Stimulated activated CD8-positive, alpha-beta memory T cell treated with anti-CD3 and anti-CD28 coated beads, Interleukin-15, amount 100 ng/mL, for 48 hours (primary cell): ENCODE measurements around the gene GPR135.

Experiments used
- DNase-seq, 2 donors: peaks; one replicate each; pipeline ENCODE4 v3.0.0-alpha.2; 2020; ENCODE audit warnings: low read depth in 2 of 2

The GPR135 gene

DNA sequence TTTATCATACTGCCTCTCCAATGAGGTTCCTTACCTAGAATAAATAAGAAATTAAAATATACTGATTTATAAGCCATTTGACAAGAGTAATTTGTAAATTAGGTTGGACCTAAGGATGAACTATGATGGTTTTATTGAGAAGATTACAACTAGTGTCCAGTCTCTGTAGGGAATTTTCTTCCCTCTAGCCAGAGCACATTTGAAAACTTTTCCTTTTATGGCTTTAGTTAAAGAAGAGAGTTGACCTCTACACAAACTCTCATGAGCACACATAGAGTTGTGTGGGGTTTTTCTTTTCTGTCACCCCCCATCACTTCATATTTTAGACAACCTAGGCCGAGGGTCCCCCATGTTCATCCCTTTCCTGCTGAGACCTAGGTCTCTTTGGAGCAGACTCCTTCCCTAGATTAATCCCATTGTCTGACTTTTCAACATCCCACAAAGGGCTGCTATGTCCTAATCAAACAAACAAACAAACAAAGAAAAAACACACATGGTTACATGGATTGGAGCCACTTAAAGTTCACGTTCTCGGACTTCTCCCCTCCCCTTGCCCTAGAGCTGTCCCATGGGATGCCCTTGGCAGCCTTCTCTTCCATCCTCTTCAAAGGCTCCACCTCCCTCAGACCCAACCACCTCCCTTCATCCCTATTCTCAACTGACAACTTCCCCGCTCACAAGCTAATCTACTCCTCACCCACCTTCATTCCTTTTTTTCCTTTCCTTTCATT, 40.7 kb downstream of the GPR135 start:
- DNase-seq: no peak

DNA sequence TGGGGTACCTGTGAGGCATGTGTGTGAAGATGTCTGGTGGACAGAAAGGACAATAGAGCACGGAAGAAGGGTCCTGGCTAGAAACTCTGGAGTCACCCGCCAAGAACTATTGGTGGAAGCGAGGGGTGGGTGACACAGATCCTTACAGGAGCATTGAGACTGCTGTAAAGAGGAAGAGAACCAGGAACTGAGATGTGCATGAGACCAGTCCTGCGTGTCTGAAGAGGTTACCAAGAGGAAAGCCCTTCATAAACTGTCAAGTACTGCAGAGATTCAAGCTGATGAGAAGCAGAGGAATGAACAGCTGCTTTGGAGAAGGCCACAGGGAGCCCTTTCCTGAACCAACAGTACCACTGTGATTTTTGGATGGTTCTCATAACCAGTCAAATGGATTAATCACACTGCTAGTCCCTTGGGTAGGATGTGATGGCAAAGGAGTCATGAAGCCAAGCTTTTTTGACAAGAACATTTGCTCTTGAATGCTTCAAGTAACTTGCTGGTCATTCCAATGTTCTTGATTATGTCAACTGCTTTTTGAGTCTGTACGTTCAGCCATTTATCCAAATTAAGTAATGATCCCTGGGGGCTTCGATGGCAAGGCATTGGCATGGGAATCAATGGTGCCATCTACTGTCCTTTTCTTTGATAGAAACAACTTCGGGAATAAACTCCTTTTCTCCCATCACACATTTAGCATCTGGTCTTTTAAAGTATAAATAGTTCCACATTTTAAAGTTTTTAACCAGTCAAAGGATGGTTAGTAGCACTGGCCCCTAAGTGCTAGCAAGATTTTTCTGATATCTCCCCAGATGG, 42.9 kb downstream of the GPR135 start:
- no peak for DNase-seq

DNA sequence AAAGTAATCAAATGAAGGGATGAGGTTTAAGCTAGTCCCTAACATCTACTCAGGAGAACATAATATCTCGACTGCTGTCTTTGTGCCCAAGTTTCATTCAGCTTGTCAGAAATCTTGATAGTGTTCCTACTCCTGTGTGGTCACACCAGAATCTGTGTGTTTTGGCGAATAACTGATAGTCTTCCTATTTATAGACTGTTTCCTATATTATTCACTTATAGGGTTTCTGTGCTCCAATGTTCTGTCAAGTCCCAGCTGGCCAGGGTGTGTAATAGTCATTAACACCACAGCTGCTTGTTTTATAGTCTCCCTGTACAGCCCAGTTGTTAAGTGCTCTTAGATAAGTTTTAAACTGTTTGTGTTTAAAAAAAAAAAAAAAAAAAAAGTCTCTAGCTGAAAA, 45.9 kb downstream of the GPR135 start:
- DNase-seq: no peak

DNA sequence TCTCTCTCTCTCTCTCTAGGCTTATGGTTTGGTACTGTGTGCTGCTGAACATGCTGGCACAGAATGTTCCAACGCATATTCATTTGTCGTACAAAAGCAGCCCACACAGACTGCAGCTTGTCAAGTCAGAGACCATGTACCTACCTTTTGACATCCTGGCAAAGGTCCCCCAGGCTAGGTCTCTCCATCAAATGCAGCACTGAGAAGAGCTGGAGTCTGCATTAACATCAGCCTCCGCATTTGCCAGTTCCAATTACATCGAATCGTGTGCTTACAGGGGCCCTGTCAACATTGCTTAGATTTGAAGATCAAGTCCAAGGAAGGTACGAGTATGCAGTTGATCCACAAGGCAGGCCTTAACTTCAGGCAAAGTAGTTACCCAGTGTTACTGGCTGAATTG, 47.9 kb downstream of the GPR135 start:
- DNase-seq: no peak

DNA sequence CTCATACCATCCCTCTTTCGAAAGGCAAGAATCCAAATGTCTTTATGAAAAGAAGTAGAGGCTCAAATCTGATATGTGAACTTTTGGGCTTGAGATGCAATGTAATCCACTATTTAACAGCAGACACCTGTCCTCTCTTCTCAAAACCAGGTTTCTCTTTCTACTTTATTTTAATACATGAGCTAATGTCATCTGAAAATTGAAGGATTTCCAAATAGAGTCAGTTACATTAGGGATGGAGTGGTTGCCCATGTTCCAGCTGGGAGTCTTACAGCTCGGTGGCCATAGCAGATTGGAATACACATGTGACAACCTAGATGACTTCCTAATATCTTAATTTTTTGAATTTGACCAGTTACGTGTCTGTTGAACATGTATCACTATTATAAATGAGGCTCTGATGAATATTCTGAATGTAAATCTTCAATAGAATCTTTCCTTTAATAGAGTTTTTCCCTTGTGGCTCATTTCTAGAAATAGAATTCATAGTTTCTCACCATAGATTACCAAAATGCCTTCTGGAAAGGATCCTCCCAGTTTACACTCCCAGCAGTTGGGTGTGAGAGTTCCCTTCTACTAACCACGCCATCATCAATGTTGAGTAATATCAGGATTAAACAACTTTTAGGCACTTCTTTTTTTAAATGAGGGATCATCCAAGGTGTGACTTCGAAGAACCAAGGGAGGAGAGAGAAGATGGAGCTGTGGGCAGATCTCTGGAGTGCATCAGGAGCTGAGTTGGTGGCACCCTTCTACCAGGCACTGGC, 49.2 kb downstream of the GPR135 start:
- DNase-seq: no peak
